Spleen (tissue), 11 donors: ENCODE measurements around the gene MAP7D1. TPM values are rescaled to one million over a fixed set of nuclear protein-coding genes. Genes with fewer than 3 reads are reported as not detected.

Experiments used
- DNase-seq: peaks from one replicate; pipeline ENCODE4 v3.0.0-alpha.2; 2020
- H3K27ac ChIP-seq, 8 donors: fragments of 200-600 bp; sonication (generic) in 7 of 8; 1 replicate in 4 of 8; 2 replicates in 4 of 8; pipeline versions ENCODE4 v1.5.0 to v1.8.0; 2016 to 2021; ENCODE audit warnings: inconsistent platforms in 4 of 8, mild to moderate bottlenecking in 4 of 8, moderate library complexity in 1 of 8
- H3K27me3 ChIP-seq, 7 donors: fragments of 200-600 bp; sonication (generic) in 6 of 7; replicated peaks in 1 of 7; 1 replicate in 4 of 7; 2 replicates in 3 of 7; pipeline versions ENCODE4 v1.5.0 to v1.8.0; 2016 to 2021; ENCODE audit warnings: inconsistent platforms in 3 of 7, mild to moderate bottlenecking in 1 of 7
- H3K36me3 ChIP-seq, 6 donors: fragments of 200-600 bp; sonication (generic) in 5 of 6; 1 replicate in 4 of 6; 2 replicates in 2 of 6; pipeline versions ENCODE4 v1.5.0 to v1.8.0; 2016 to 2021; ENCODE audit warnings: inconsistent platforms in 2 of 6
- H3K4me1 ChIP-seq, 6 donors: fragments of 200-600 bp; sonication (generic) in 5 of 6; 1 replicate in 3 of 6; 2 replicates in 3 of 6; pipeline versions ENCODE4 v1.5.0 to v1.8.0; 2016 to 2021; ENCODE audit warnings: inconsistent platforms in 3 of 6
- H3K4me3 ChIP-seq, 8 donors: fragments of 200-600 bp; sonication (generic) in 7 of 8; 1 replicate in 4 of 8; 2 replicates in 4 of 8; pipeline versions ENCODE4 v1.5.0 to v1.8.0; 2016 to 2021; ENCODE audit warnings: inconsistent platforms in 4 of 8, mild to moderate bottlenecking in 4 of 8, moderate library complexity in 2 of 8
- H3K9me3 ChIP-seq, 8 donors: fragments of 200-600 bp; sonication (generic) in 7 of 8; 1 replicate in 4 of 8; 2 replicates in 4 of 8; pipeline versions ENCODE4 v1.5.0 to v1.8.0; 2016 to 2021; ENCODE audit warnings: inconsistent platforms in 4 of 8
- CTCF ChIP-seq, 11 experiments: fragments of 200-600 bp in 7 of 11; fragments of 450-650 bp in 4 of 11; sonication (generic) in 4 of 11; IDR thresholded peaks in 8 of 11; conservative IDR thresholded peaks in 3 of 11; 1 replicate in 7 of 11; 2 replicates in 4 of 11; pipeline versions ENCODE4 v1.4.0 to v1.8.0; 2016 to 2021; ENCODE audit warnings: antibody characterized with exemption in 11 of 11, inconsistent platforms in 4 of 11, mild to moderate bottlenecking in 1 of 11
- POLR2A ChIP-seq, 3 donors: fragments of 450-650 bp; IDR thresholded peaks; one replicate each; pipeline ENCODE4 v1.5.1; 2017; ENCODE audit warnings: antibody characterized with exemption in 3 of 3, mild to moderate bottlenecking in 1 of 3
- POLR2AphosphoS5 ChIP-seq, 3 donors: sonication (generic); formaldehyde crosslinking; IDR thresholded peaks; one replicate each; pipeline ENCODE4 v1.5.1; 2017; ENCODE audit warnings: antibody characterized with exemption in 3 of 3
- WGBS, 5 donors: extraction: QIAGEN DNeasy Blood & Tissue Kit in 3 of 5; methylation state at CpG; one replicate each; pipeline versions ENCODE4 v1.1.5 to v1.1.7; 2013 to 2018; 5-methylcytosine and 5-hydroxymethylcytosine counted together
- intact Hi-C: fragments of 100-400 bp; cut with DNase I; formaldehyde crosslinking; loops from one replicate; pipeline ENCODE4 v1.15.0; 2023; ENCODE audit warnings: low total_unique reads
- polyA plus RNA-seq, 3 donors: library from polyadenylated mRNA; stranded (reverse); fragments of 200-250 nt; gene quantifications; one replicate each; pipeline ENCODE4 v1.2.1, GENCODE V29; 2013
- total RNA-seq, 7 donors: library from RNA; depleted of rRNA in 3 of 7; stranded (reverse); fragments of >200 nt in 3 of 7; fragmentation: NEBNext Ultra II Directional in 4 of 7; extraction: Animal tissue kit (Norgen Biotek cat#: 25700) in 4 of 7; gene quantifications; one replicate each; pipeline versions ENCODE4 v1.1.0 to v1.2.1, GENCODE V29; 2016 to 2021
- donor health status: healthy with polysubstance abuse.
- donor health status: DM: no; HTN: no; CAD: no; lungs with moderate emphysema.
- donor health status: DM: no; HTN: no; CAD: no.
- donor health status: Bipolar disorder and iron deficiency.
- donor health status: healthy.
- donor health status: DM: no; HTN: no; CAD: no.
- donor health status: DM: yes; HTN: yes; CAD: no.

Gene MAP7D1
- total and polyA plus RNA-seq, 10 donors, result 30.4 to 116 (median 88.0) TPM

GRCh38 chr1:36115200-36115669 lies 40.7 kb upstream of the MAP7D1 start:
- TF ChIP-seq POLR2A (IDR thresholded peaks at IDR 0.05) (no peak), POLR2AphosphoS5 (IDR thresholded peaks at IDR 0.05) (peak in 1 of 3 donors; percentile 44)
- intact Hi-C loops, result no loop called here
- Histone ChIP-seq H3K4me1 (peaks cover 0 to 38% (median 18%) of the 10 kb centered on the region in 6 donors), H3K9me3 (no peaks in the 10 kb centered on the region), H3K27ac (peak overlapping the region in 4 of 8 donors; percentile 6 to 41 (median 27)), H3K36me3 (no peaks in the 10 kb centered on the region), H3K27me3 (no peaks in the 10 kb centered on the region), H3K4me3 (no peak overlapping the region)
- WGBS, 5 donors, result 64 to 81% (median 80%) methylated on average over 6 to 18 of the region's 18 CpGs
- DNase-seq, result no peak

DNA sequence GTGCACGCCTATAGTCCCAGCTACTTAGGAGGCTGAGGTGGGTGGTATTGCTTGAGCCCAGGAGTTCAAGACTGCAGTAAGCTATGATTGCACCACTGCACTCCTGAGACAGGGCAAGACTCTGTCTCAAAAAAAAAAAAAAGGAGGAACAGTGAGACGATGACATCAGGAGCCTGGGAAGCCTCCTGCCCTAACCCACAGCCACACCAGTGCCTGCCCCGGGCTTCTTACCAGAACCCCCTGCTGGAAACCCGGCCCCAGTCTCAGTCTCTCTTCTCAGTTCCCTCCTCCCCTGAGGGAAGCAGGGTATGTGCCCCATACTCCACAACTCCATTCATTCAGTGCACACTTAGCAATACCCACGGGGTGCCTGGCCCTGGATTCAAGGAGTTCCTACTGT lies 40.0 kb upstream of the MAP7D1 start:
- Histone ChIP-seq H3K4me3 (no peak overlapping the region), H3K36me3 (no peaks in the 10 kb centered on the region), H3K27ac (peak overlapping the region in 3 of 8 donors; percentile 18 to 41 (median 36)), H3K4me1 (peaks cover 0 to 45% (median 19%) of the 10 kb centered on the region in 6 donors), H3K27me3 (no peaks in the 10 kb centered on the region), H3K9me3 (no peaks in the 10 kb centered on the region)
- DNase-seq, result no peak
- TF ChIP-seq POLR2A (IDR thresholded peaks at IDR 0.05) (no peak), POLR2AphosphoS5 (IDR thresholded peaks at IDR 0.05) (no peak), CTCF (IDR thresholded peaks at IDR 0.05 in 8 of 11, conservative IDR thresholded peaks at IDR 0.05 in 3 of 11) (no peak)
- intact Hi-C loops, result no loop called here
- WGBS, 5 donors, result 53 to 85% (median 62%) methylated on average over 5 of the region's 5 CpGs

DNA sequence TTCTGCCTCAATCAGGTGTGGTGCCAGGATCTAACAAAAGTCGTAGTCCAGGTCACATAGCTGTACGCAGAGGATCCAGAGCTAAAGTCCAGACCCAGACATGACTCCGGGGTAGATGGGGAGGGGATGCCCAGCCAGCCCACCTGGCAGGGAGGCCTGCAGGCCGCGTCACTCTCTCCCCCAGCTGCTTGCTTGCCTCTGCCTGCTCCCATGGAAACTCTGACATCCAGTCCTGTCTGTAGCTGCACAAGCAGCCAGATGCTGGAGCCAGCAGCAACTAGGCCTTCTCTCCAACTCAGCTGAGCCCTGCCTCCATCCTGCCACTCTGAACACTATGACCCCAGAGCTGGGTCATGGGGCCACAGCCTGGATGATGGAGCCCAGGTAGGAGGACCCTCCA lies 39.1 kb upstream of the MAP7D1 start:
- WGBS, 5 donors, result 93 to 100% (median 94%) methylated on average over 2 to 5 of the region's 5 CpGs

GRCh38 chr1:36118447-36119204 lies 37.3 kb upstream of the MAP7D1 start:
- intact Hi-C loops, result no loop called here

More for the DNA sequence above, 39.1 kb upstream of the MAP7D1 start:
- no peak for DNase-seq
- Histone ChIP-seq H3K4me3 (no peak overlapping the region), H3K36me3 (no peaks in the 10 kb centered on the region), H3K27me3 (no peaks in the 10 kb centered on the region), H3K9me3 (no peaks in the 10 kb centered on the region), H3K27ac (no peak overlapping the region), H3K4me1 (peaks cover 0 to 53% (median 19%) of the 10 kb centered on the region in 6 donors)
- intact Hi-C loops, result no loop called here
- no peak for TF ChIP-seq POLR2A (IDR thresholded peaks at IDR 0.05)
- TF ChIP-seq CTCF (IDR thresholded peaks at IDR 0.05 in 8 of 11, conservative IDR thresholded peaks at IDR 0.05 in 3 of 11), result no peak
- no peak for TF ChIP-seq POLR2AphosphoS5 (IDR thresholded peaks at IDR 0.05)

More at GRCh38 chr1:36118447-36119204, 37.3 kb upstream of the MAP7D1 start:
- Histone ChIP-seq H3K4me3 (no peak overlapping the region), H3K9me3 (no peaks in the 10 kb centered on the region), H3K36me3 (no peaks in the 10 kb centered on the region), H3K4me1 (peaks cover 4 to 71% (median 26%) of the 10 kb centered on the region in 6 donors), H3K27ac (peak overlapping the region in 6 of 8 donors; percentile 20 to 72 (median 66)), H3K27me3 (peaks cover 0 to 10% (median 0%) of the 10 kb centered on the region in 7 donors)
- TF ChIP-seq CTCF (IDR thresholded peaks at IDR 0.05 in 8 of 11, conservative IDR thresholded peaks at IDR 0.05 in 3 of 11), result no peak
- TF ChIP-seq POLR2AphosphoS5 (IDR thresholded peaks at IDR 0.05), result no peak
- TF ChIP-seq POLR2A (IDR thresholded peaks at IDR 0.05), result no peak
- DNase-seq, result no peak
- 74 to 85% (median 80%) methylated on average over 8 to 10 of the region's 10 CpGs for WGBS, 5 donors
